Posterior cingulate gyrus (tissue), 11 donors: Measurements from ENCODE around the gene HIGD2B.
A peak's percentile ranks its signal among the peaks of the same experiment; 100 is the strongest.
"Not testable (repeated sequence)": the region's sequence is repeated elsewhere in the genome, so short reads cannot be mapped to it uniquely, and the experiment has no call there.

Experiments
- DNase-seq, 10 donors: peaks; one replicate each; pipeline versions ENCODE4 v3.0.0 to v3.0.0-alpha.2; 2020 to 2021; ENCODE audit warnings: mixed read lengths in 3 of 10
- intact Hi-C: fragments of 100-400 bp; cut with DNase I; formaldehyde crosslinking; loops from one replicate; pipeline ENCODE4 v1.15.1; 2023

HIGD2B gene

GRCh38 chr15:72685925-72686794 lies at the start of gene HIGD2B, which contains the start of gene BBS4:
HIGD2B (minus strand) TSS chr15:72686182; CDS start chr15:72676374, 9,808 bp downstream.
BBS4 (plus strand) TSS chr15:72686207; CDS start chr15:72686228, 21 bp downstream.
- intact Hi-C loops, result loop anchor here (10.0 kb wide), 1 partner anchor 91 kb away; no protein-coding TSS in a partner anchor
- DNase-seq, result peak; percentile 71 to 98 (median 86)

GRCh38 chr15:72735111-72735510 lies 49.1 kb upstream of the HIGD2B start:
- intact Hi-C loops, result no loop called here
- no peak for DNase-seq

- intact Hi-C loops, result no loop called here
- DNase-seq, result no peak
Observed at GRCh38 chr15:72733941-72734738, 48.2 kb upstream of the HIGD2B start.

- no peak for DNase-seq
- intact Hi-C loops, result no loop called here
Observed at GRCh38 chr15:72732516-72732915, 46.5 kb upstream of the HIGD2B start.

- intact Hi-C loops, result no loop called here
- DNase-seq, result no peak
Observed at GRCh38 chr15:72732086-72732485, 46.1 kb upstream of the HIGD2B start.

- intact Hi-C loops, result no loop called here
Observed at GRCh38 chr15:72728821-72729220, 42.8 kb upstream of the HIGD2B start.

GRCh38 chr15:72728249-72728648 lies 42.3 kb upstream of the HIGD2B start:
- DNase-seq, intact Hi-C loops: not testable (repeated sequence)

More at GRCh38 chr15:72728821-72729220, 42.8 kb upstream of the HIGD2B start:
- DNase-seq, result no peak

GRCh38 chr15:72727154-72727553 lies 41.2 kb upstream of the HIGD2B start:
- DNase-seq, result no peak
- intact Hi-C loops, result no loop called here

GRCh38 chr15:72725851-72726250 lies 39.9 kb upstream of the HIGD2B start:
- intact Hi-C loops, DNase-seq: not testable (repeated sequence)

- no peak for DNase-seq
- intact Hi-C loops, result no loop called here
Observed at GRCh38 chr15:72725446-72725845, 39.5 kb upstream of the HIGD2B start.

- intact Hi-C loops, result no loop called here
- DNase-seq, result no peak
Observed at GRCh38 chr15:72724028-72724427, 38.0 kb upstream of the HIGD2B start.

- intact Hi-C loops, result no loop called here
- peak in 9 of 10 donors; percentile 35 to 93 (median 62) for DNase-seq
Observed at GRCh38 chr15:72722071-72722696, 36.2 kb upstream of the HIGD2B start.

GRCh38 chr15:72708551-72709303 lies 22.7 kb upstream of the HIGD2B start:
- intact Hi-C loops, DNase-seq: not testable (repeated sequence)

- no peak for DNase-seq
- intact Hi-C loops, result no loop called here
Observed at GRCh38 chr15:72706266-72706665, 20.3 kb upstream of the HIGD2B start.

GRCh38 chr15:72700076-72700475 lies 14.1 kb upstream of the HIGD2B start:
- intact Hi-C loops, result no loop called here
- DNase-seq, result no peak

- intact Hi-C loops, result no loop called here
- DNase-seq, result no peak
Observed at GRCh38 chr15:72698938-72699337, 13.0 kb upstream of the HIGD2B start.

GRCh38 chr15:72690938-72691337 lies 5.0 kb upstream of the HIGD2B start:
- DNase-seq, result no peak
- intact Hi-C loops, result no loop called here

- intact Hi-C loops, result loop anchor here (10.0 kb wide), 1 partner anchor 94 kb away; no protein-coding TSS in a partner anchor
- DNase-seq, result no peak
Observed at GRCh38 chr15:72688697-72689096, 2.7 kb upstream of the HIGD2B start.

- DNase-seq, result peak in 1 of 10 donors; percentile 2
- intact Hi-C loops, result loop anchor here (10.0 kb wide), 1 partner anchor 91 kb away; no protein-coding TSS in a partner anchor
Observed at GRCh38 chr15:72685301-72685924, 569 bp downstream of the HIGD2B start.
